Measurements from ENCODE around the gene IFNAR2.

Gene IFNAR2

DNA sequence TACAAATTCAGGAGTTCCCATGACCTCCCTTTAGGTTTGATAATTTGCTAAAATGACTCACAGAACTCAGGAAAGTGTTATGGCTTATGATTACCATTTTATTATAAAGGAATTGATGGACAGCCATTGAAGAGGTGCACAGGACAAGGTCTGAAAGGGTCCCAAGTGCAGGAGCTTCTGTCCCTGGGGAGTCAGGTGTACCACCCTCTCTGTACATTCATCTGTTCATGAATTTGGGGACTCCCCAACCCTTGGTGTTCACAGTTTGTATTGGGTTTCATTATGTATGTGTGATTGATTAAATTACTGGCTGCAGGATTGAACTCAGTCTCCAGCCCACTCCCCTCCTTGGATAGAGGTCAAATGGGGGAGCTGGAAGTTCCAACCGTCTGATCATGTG, 25.7 kb downstream of the IFNAR2 start:
- TF ChIP-seq, protein P1, sequence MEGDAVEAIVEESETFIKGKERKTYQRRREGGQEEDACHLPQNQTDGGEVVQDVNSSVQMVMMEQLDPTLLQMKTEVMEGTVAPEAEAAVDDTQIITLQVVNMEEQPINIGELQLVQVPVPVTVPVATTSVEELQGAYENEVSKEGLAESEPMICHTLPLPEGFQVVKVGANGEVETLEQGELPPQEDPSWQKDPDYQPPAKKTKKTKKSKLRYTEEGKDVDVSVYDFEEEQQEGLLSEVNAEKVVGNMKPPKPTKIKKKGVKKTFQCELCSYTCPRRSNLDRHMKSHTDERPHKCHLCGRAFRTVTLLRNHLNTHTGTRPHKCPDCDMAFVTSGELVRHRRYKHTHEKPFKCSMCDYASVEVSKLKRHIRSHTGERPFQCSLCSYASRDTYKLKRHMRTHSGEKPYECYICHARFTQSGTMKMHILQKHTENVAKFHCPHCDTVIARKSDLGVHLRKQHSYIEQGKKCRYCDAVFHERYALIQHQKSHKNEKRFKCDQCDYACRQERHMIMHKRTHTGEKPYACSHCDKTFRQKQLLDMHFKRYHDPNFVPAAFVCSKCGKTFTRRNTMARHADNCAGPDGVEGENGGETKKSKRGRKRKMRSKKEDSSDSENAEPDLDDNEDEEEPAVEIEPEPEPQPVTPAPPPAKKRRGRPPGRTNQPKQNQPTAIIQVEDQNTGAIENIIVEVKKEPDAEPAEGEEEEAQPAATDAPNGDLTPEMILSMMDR (IDR thresholded peaks at IDR 0.05), result no peak
- no peak overlapping the region for H3K4me2 ChIP-seq (ENCODE audit: low read length)
- no peaks in the 10 kb centered on the region for H3K36me3 ChIP-seq (ENCODE audit: control insufficient read depth, insufficient read depth, low read length)

DNA sequence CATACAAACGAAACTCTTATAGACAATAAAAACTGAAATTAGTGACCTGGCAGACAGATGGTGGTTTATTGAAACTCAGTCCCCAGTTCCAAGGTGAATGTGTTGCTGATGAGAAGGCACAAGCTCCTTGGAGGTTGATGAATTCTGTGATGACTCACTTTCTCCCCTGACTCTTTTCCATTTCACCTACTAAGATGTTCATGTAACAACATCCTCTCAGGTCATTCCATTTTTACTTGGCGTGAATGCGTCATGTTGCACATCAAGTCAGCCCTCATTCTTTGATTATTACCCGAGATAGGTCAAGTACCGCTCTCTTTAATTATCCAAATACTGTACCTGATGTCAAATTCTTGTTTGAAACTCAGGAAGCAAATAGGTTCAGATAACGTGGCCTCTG, 26.3 kb downstream of the IFNAR2 start:
- no peak overlapping the region for H3K9ac ChIP-seq
- no peak overlapping the region for H2AFZ ChIP-seq
- H3K4me1 ChIP-seq, result no peaks in the 10 kb centered on the region
- no peak overlapping the region for H3K27ac ChIP-seq
- H3K4me2 ChIP-seq (ENCODE audit: low read length), result no peak overlapping the region
- H3K4me3 ChIP-seq (ENCODE audit: low read depth, low read length), result no peak overlapping the region
- no peaks in the 10 kb centered on the region for H3K27me3 ChIP-seq (ENCODE audit: control insufficient read depth, insufficient read depth, low read length)
- H3K36me3 ChIP-seq (ENCODE audit: control insufficient read depth, insufficient read depth, low read length), result no peaks in the 10 kb centered on the region
- no peaks in the 10 kb centered on the region for H3K9me3 ChIP-seq (ENCODE audit: control insufficient read depth, low read length)
- TF ChIP-seq, protein P1 (IDR thresholded peaks at IDR 0.05), result no peak
- no peaks in the 10 kb centered on the region for H3K79me2 ChIP-seq

More for the DNA sequence above, 25.7 kb downstream of the IFNAR2 start:
- Histone ChIP-seq H3K9me3 (ENCODE audit: control insufficient read depth, low read length) (no peaks in the 10 kb centered on the region), H3K79me2 (no peaks in the 10 kb centered on the region), H3K27me3 (ENCODE audit: control insufficient read depth, insufficient read depth, low read length) (no peaks in the 10 kb centered on the region), H3K4me3 (ENCODE audit: low read depth, low read length) (no peak overlapping the region), H3K4me1 (no peaks in the 10 kb centered on the region), H3K9ac (no peak overlapping the region), H3K27ac (no peak overlapping the region), H2AFZ (no peak overlapping the region)

DNA sequence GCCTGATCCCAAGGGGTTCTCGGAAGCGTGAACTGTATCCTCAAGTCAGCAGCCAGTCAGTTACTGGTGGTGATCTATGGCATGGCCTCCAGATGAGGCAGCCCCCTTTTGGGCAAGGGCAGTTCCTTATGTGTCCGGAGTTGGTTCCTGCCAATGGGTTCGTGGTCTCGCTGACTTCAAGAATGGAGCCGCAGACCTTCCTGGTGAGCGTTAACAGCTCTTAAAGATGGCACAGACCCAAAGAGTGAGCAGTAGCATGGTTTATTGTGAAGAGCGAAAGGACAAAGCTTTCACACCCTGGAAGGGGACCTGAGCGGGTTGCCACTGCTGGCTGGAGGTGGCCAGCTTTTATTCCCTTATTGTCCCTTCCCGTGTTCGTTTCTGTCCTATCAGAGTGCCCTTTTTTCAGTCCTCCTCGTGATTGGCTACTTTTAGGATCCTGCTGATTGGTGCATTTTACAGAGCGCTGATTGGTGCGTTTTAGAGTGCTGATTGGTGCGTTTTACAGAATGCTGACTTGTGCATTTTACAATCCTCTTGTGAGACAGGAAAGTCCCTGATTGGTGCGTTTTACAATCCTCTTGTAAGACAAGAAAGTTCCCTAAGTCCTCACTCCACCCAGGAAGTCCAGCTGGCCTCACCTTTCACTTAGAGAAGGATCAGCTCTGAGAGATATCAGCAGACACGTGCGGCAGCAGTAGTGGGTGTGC, 27.5 kb downstream of the IFNAR2 start:
- Histone ChIP-seq H3K27ac (no peak overlapping the region), H3K9me3 (ENCODE audit: control insufficient read depth, low read length) (no peaks in the 10 kb centered on the region), H3K79me2 (no peaks in the 10 kb centered on the region), H3K27me3 (ENCODE audit: control insufficient read depth, insufficient read depth, low read length) (no peaks in the 10 kb centered on the region), H3K4me2 (ENCODE audit: low read length) (no peak overlapping the region), H3K9ac (no peak overlapping the region), H3K4me3 (ENCODE audit: low read depth, low read length) (no peak overlapping the region), H3K36me3 (ENCODE audit: control insufficient read depth, insufficient read depth, low read length) (no peaks in the 10 kb centered on the region), H3K4me1 (no peaks in the 10 kb centered on the region), H2AFZ (no peak overlapping the region)
- TF ChIP-seq, protein P1 (IDR thresholded peaks at IDR 0.05), result no peak

DNA sequence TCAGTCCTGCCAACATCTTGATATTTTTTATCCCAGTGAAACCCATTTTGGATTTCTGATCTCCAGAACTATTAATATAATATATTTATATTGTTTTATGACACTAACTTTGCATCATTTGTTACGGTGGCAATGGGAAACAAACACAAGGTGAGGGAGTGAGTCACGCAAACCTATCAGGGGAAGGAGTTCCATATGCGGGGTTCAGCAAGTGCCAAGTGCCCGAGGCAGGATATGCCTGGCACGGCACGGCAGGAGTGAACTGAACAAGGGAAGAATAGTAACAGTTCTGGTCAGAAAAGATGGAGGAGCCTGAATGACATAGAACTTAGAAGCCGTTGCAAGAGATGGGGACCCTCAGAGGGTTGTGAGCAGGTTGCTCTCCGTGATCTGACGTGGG, 28.7 kb downstream of the IFNAR2 start:
- Histone ChIP-seq H3K79me2 (no peaks in the 10 kb centered on the region), H2AFZ (no peak overlapping the region), H3K9me3 (ENCODE audit: control insufficient read depth, low read length) (no peaks in the 10 kb centered on the region), H3K4me3 (ENCODE audit: low read depth, low read length) (no peak overlapping the region), H3K4me1 (no peaks in the 10 kb centered on the region), H3K9ac (no peak overlapping the region), H3K4me2 (ENCODE audit: low read length) (no peak overlapping the region), H3K36me3 (ENCODE audit: control insufficient read depth, insufficient read depth, low read length) (no peaks in the 10 kb centered on the region), H3K27me3 (ENCODE audit: control insufficient read depth, insufficient read depth, low read length) (no peaks in the 10 kb centered on the region), H3K27ac (no peak overlapping the region)
- TF ChIP-seq, protein P1 (IDR thresholded peaks at IDR 0.05), result no peak

DNA sequence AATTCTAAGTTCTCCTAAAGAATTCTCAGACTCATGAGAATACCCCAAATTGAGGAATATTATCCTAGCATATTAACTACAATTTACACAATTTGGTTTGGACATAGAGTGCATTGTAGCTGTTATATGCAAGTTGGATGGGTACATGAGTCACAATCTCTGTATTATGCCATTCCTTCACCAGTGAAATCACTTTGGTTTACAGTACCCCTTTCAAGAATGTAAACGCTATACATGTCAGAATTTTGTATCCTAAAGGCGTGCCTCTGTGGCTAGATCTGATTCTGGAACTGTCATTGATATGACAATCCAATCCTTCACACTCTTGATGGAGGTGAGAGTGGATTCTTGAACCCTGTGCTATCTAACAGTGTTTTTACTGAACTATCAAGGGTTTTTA, 29.7 kb downstream of the IFNAR2 start:
- H3K4me2 ChIP-seq (ENCODE audit: low read length), result no peak overlapping the region
- no peaks in the 10 kb centered on the region for H3K36me3 ChIP-seq (ENCODE audit: control insufficient read depth, insufficient read depth, low read length)
- H2AFZ ChIP-seq, result no peak overlapping the region
- no peak overlapping the region for H3K27ac ChIP-seq
- H3K4me1 ChIP-seq, result no peaks in the 10 kb centered on the region
- TF ChIP-seq, protein P1 (IDR thresholded peaks at IDR 0.05), result no peak
- H3K4me3 ChIP-seq (ENCODE audit: low read depth, low read length), result no peak overlapping the region
- no peaks in the 10 kb centered on the region for H3K9me3 ChIP-seq (ENCODE audit: control insufficient read depth, low read length)
- H3K79me2 ChIP-seq, result no peaks in the 10 kb centered on the region
- H3K27me3 ChIP-seq (ENCODE audit: control insufficient read depth, insufficient read depth, low read length), result no peaks in the 10 kb centered on the region
- H3K9ac ChIP-seq, result no peak overlapping the region
